ENCODE measurements around the gene NFATC2. TPM values are rescaled to one million over a fixed set of nuclear protein-coding genes. Genes with fewer than 3 reads are reported as not detected.
A peak's percentile ranks its signal among the peaks of the same experiment; 100 is the strongest.

The NFATC2 gene
- total RNA-seq, 1 donor: 0.36 TPM

DNA sequence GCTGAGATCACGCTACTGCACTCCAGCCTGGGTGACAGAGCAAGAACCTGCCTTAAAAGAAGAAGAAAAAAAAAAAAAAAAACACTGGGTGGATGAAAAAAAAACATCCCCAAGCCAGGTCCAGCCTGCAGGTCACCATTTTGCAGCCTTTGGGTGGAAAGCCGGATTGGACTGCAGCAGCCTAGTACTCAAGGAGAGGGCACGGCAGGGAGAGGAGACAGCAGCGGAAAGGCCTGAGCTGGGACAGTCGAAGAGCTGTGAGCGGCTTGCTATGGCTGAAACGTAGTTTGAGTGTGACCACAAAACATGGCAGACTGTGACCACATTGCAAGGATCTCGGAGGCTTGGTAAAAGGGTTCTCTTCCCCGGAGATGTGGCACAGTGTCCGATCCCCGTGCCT, 173.0 kb downstream of the NFATC2 start:
- DNase-seq (ENCODE audit: low read depth): no peak
- no peak overlapping the region for H3K4me3 ChIP-seq (ENCODE audit: low read depth, low read length)
- TF ChIP-seq, protein P1, sequence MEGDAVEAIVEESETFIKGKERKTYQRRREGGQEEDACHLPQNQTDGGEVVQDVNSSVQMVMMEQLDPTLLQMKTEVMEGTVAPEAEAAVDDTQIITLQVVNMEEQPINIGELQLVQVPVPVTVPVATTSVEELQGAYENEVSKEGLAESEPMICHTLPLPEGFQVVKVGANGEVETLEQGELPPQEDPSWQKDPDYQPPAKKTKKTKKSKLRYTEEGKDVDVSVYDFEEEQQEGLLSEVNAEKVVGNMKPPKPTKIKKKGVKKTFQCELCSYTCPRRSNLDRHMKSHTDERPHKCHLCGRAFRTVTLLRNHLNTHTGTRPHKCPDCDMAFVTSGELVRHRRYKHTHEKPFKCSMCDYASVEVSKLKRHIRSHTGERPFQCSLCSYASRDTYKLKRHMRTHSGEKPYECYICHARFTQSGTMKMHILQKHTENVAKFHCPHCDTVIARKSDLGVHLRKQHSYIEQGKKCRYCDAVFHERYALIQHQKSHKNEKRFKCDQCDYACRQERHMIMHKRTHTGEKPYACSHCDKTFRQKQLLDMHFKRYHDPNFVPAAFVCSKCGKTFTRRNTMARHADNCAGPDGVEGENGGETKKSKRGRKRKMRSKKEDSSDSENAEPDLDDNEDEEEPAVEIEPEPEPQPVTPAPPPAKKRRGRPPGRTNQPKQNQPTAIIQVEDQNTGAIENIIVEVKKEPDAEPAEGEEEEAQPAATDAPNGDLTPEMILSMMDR (IDR thresholded peaks at IDR 0.05; ENCODE audit: insufficient read depth, low read length): no peak

DNA sequence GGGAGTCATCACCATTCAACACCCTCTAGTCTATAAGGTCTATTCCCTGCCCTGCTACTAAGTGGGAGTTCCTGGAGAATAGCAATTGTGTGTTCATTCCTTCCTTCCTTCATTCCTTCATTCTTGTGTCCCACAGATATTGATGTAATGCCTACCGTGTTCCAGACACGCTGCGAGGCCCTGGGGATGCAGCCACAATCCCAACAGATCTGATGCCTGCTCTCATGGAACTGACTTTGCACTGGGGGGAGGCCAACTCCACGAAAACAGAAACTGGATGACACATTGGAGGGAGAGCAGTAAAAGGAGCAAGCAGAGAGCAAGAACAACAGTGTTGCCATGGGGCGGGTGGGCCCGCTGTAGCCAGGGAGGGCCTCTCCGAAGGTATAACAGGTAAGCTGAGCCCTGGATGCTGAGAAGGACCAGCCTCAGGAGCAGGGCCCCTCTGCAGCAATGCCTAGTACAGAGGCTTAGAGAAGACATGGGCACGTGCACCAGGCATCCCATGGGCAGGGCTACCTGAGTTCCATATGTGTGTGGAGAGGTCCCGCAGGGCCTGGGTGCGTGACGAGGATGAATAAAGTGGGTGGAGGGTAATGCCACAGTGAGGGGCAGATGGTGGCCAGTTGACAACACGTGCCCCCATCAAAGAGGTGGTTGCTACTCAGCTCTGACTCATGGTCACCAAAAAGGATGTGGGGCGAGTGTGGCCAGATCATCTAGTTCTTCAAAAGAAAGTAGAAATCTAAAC, 173.9 kb downstream of the NFATC2 start:
- TF ChIP-seq, protein P1 (IDR thresholded peaks at IDR 0.05; ENCODE audit: insufficient read depth, low read length): no peak
- no peak for DNase-seq (ENCODE audit: low read depth)
- no peak overlapping the region for H3K4me3 ChIP-seq (ENCODE audit: low read depth, low read length)

DNA sequence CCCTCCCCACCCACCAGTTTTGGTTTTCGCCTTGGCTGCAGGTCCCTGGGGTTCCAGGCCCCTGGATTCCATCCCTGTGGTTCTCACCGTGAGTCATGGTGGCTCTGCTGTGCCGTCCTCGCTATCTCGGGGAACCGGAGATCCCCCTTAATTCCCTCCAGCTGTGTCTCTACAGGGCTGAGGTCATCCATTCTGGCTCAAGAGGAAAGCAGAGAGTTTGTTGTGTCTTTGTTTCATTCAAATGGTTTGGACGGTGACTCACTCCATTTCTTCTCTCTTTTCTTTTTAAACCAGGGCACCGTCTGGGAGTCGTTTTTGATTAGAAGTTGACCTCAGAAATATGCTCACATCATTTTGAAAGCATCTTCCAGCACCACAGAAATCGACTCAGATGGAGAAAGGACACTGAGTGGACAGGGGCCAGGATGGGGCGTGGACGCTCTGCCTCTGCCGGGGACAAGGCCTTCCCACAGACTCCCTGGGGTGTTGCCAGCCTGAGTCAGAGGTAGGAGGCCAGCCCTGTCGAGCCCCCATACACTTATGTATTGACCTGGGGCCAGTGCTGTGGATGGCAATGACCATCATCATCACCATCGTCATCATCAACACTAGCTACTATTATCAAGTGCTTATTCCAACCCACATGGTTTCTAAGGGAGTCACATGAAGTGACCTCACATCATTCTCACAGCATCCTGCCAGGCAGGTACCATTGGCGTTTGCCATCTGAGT, 176.2 kb downstream of the NFATC2 start:
- TF ChIP-seq, protein P1 (IDR thresholded peaks at IDR 0.05; ENCODE audit: insufficient read depth, low read length): no peak
- peak; percentile 99 for DNase-seq (ENCODE audit: low read depth)
- H3K4me3 ChIP-seq (ENCODE audit: low read depth, low read length): no peak overlapping the region

DNA sequence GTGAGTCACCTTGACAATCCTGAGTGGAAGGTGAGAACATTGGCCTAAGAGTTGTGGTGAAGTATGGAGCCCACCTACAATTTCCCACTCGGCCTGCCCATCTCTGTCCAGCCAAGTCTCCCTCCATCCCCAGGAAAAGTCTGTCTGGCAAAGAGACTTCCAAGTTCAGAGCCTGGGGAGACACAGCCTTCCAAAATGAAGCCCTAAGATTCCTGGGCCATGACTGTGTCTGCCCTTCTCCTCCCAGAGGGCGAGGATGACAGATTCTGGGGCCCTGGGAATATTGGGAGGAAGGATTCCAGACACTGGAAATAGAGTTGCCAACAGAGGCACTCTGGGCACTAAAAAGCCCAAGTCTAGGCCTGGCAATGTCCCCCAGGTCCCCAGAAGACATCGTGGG, 176.8 kb downstream of the NFATC2 start:
- DNase-seq (ENCODE audit: low read depth): peak; percentile 94
- H3K4me3 ChIP-seq (ENCODE audit: low read depth, low read length): no peak overlapping the region
- TF ChIP-seq, protein P1 (IDR thresholded peaks at IDR 0.05; ENCODE audit: insufficient read depth, low read length): no peak

DNA sequence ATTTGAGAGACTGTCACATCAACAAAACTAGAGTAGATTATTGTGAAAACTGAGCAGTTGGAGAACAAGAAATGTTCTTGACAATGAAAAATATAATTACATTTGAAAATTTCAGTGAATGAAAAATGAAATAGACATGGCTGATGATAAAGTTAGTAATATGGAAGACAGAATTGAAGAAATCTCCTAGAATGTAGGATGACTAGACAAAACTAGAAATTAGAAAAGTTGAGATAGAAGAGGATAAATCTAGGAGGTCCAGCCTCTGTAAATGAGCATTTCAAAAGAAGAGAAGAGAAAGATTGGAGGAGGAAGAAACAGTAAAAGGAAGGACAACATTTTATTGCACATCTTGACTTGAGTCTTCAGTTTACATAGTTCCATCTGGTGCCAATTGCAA, 178.7 kb downstream of the NFATC2 start:
- TF ChIP-seq, protein P1 (IDR thresholded peaks at IDR 0.05; ENCODE audit: insufficient read depth, low read length): no peak
- DNase-seq (ENCODE audit: low read depth): no peak
- no peak overlapping the region for H3K4me3 ChIP-seq (ENCODE audit: low read depth, low read length)

DNA sequence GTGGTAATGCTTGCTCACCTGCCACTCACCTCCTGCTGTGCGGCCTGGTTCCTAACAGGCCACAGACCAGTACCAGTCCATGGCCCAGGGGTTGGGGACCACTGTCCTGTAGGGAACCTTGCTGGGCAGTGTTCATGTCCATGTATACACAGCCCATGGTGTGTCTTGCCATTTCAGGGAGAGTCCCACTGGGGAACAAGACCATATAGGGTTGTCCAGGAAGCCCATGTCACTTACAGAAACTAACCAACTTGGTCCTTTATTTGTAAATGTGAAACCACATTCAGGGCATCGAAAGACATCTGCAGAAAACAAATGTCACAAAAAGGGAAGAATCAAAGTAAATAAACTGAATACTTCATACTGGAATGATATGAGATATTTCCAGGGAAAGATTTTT, 179.1 kb downstream of the NFATC2 start:
- H3K4me3 ChIP-seq (ENCODE audit: low read depth, low read length): no peak overlapping the region
- TF ChIP-seq, protein P1 (IDR thresholded peaks at IDR 0.05; ENCODE audit: insufficient read depth, low read length): no peak
- DNase-seq (ENCODE audit: low read depth): no peak
